Measurements from ENCODE around the gene RIN1. TPM values are rescaled to one million over a fixed set of nuclear protein-coding genes. Genes with fewer than 3 reads are reported as not detected.

Gene RIN1
- total and polyA plus RNA-seq, 2 of the 13 experiments (the other 11 are each of a cell fraction or from before 2014, with no cell fraction given) = 2.4 to 4.1 TPM

GRCh38 chr11:66311470-66311964 is 24.7 kb downstream of the RIN1 start (continued):
- TF ChIP-seq NR2F1 (CRISPR knock-in tag; IDR thresholded peaks at IDR 0.05) = no peak
- no peak for TF ChIP-seq SP4 (CRISPR knock-in tag; IDR thresholded peaks at IDR 0.05)
- 0 out of 2 replicates have a peak, but pooled peaks have one; percentile 12 for TF ChIP-seq CENPBD1 (CRISPR knock-in tag; IDR thresholded peaks at IDR 0.05; ENCODE audit: borderline replicate concordance, low read depth)
- no peak for TF ChIP-seq PCBP1 (IDR thresholded peaks at IDR 0.05; ENCODE audit: borderline replicate concordance, low read depth, low read length)
- no peak for TF ChIP-seq TOPORS (CRISPR knock-in tag; IDR thresholded peaks at IDR 0.05)
- TF ChIP-seq GATAD1 (CRISPR knock-in tag; IDR thresholded peaks at IDR 0.05) = no peak
- TF ChIP-seq CHD2 (IDR thresholded peaks at IDR 0.05; ENCODE audit: low read depth, low read length) = no peak
- TF ChIP-seq ZNF142 (CRISPR knock-in tag; IDR thresholded peaks at IDR 0.05) = no peak
- TF ChIP-seq TARDBP (CRISPR knock-in tag; IDR thresholded peaks at IDR 0.05) = 0 out of 2 replicates have a peak, but pooled peaks have one; percentile 39
- no peak for TF ChIP-seq DMTF1 (CRISPR knock-in tag; IDR thresholded peaks at IDR 0.05)
- no peak for TF ChIP-seq TFE3 (CRISPR knock-in tag; IDR thresholded peaks at IDR 0.05)
- no peak for TF ChIP-seq ZXDC (CRISPR knock-in tag; IDR thresholded peaks at IDR 0.05)
- no peak for TF ChIP-seq E2F2 (CRISPR knock-in tag; IDR thresholded peaks at IDR 0.05; ENCODE audit: borderline replicate concordance)
- TF ChIP-seq ZNF550 (CRISPR knock-in tag; IDR thresholded peaks at IDR 0.05; ENCODE audit: borderline replicate concordance) = no peak
- TF ChIP-seq FOXK1 (CRISPR knock-in tag; IDR thresholded peaks at IDR 0.05; ENCODE audit: borderline replicate concordance, low read depth) = 0 out of 2 replicates have a peak, but pooled peaks have one; percentile 6

All from HepG2 (cell line).